ENCODE results near the gene USF1.
A peak's percentile ranks its signal among the peaks of the same experiment; 100 is the strongest.

DNA sequence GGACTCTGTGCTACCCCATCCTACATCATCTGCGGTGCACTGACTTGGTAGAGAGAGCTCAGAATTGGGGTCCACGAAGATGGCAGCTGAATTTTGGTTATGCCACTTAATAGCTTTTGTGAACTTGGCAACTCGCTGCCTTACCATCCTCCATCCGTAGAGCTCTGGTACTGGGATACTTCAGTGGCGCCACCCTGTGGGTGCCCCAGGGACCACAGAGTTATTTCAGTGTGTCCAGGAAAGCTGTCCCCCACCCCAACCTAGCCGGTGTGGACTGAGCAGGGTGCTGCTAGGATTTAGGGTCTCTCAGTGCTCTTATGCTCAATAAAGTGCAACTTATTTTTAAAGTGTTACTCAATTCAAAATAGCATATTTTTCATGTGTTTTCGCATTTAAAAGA lies 9.0 kb upstream of the USF1 start:
- TF ChIP-seq, protein P1, sequence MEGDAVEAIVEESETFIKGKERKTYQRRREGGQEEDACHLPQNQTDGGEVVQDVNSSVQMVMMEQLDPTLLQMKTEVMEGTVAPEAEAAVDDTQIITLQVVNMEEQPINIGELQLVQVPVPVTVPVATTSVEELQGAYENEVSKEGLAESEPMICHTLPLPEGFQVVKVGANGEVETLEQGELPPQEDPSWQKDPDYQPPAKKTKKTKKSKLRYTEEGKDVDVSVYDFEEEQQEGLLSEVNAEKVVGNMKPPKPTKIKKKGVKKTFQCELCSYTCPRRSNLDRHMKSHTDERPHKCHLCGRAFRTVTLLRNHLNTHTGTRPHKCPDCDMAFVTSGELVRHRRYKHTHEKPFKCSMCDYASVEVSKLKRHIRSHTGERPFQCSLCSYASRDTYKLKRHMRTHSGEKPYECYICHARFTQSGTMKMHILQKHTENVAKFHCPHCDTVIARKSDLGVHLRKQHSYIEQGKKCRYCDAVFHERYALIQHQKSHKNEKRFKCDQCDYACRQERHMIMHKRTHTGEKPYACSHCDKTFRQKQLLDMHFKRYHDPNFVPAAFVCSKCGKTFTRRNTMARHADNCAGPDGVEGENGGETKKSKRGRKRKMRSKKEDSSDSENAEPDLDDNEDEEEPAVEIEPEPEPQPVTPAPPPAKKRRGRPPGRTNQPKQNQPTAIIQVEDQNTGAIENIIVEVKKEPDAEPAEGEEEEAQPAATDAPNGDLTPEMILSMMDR (IDR thresholded peaks at IDR 0.05), result peak in 1 of 4 donors; percentile 17
- no peak for TF ChIP-seq POLR2A (IDR thresholded peaks at IDR 0.05)

Measured in right lobe of liver (tissue), 4 donors.